ENCODE measurements around the gene VPS13D. TPM values are rescaled to one million over a fixed set of nuclear protein-coding genes. Genes with fewer than 3 reads are reported as not detected.

The VPS13D gene
- polyA plus RNA-seq, 1 of the 3 experiments (the other 2 are of a cell fraction) = 15.0 TPM

DNA sequence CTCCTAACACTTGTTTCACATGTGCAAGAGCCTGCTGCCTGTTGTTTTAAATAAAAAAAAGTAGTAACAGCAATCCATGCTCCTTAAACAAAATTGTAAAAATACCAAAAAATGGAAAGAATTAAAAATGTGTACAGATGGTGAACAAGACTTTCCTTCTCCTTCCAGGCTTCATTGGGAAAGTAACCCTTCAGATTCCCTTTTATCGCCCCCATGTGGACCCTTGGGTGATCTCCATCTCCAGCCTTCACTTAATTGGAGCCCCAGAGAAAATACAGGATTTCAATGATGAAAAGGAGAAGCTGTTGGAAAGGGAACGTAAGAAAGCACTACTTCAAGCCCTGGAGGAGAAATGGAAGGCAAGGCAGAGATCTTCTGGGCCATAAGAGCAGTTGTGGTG lies 14.2 kb downstream of the VPS13D start:
- Histone ChIP-seq H3K4me1 (ENCODE audit: control insufficient read depth in 1 of 2, insufficient read depth in 2 of 2, low read depth in 1 of 2, low read length in 1 of 2) (no peaks in the 10 kb centered on the region), H3F3A (replicated peaks; ENCODE audit: insufficient read depth) (no peaks in the 10 kb centered on the region), H2AFZ (ENCODE audit: low read depth) (no peak overlapping the region), H3K9ac (no peak overlapping the region), H3K9me2 (no peaks in the 10 kb centered on the region), H3K27me3 (ENCODE audit: insufficient read depth) (no peaks in the 10 kb centered on the region), H3K9me3 (no peaks in the 10 kb centered on the region), H3K4me3 (ENCODE audit: low read depth in 2 of 2, low read length in 1 of 2) (no peak overlapping the region), H3K27ac (ENCODE audit: low read depth in 2 of 2, low read length in 1 of 2) (no peak overlapping the region), H3K36me3 (replicated peaks in 1 of 2; ENCODE audit: control insufficient read depth in 1 of 2, insufficient read depth in 2 of 2, low read length in 1 of 2) (peaks cover 20 to 41% of the 10 kb centered on the region in 2 experiments), H3K4me2 (no peak overlapping the region), H4K20me1 (ENCODE audit: insufficient read depth) (no peaks in the 10 kb centered on the region), H3K79me2 (ENCODE audit: insufficient read depth) (peaks cover 6% of the 10 kb centered on the region; the same call in 1 of the 2 replicates)
- POLR2A ChIA-PET = no interaction called here
- WGBS (ENCODE audit: low lambda C conversion rate) = 83% methylated on average over 2 of the region's 2 CpGs
- CTCF ChIA-PET = interaction anchor here (0.8 to 2.8 kb wide), 4 partner anchors 10 to 119 kb away, joined by 3 to 8 read pairs (median 6); no protein-coding TSS in a partner anchor
- TF ChIP-seq RAD21 (IDR thresholded peaks at IDR 0.05; ENCODE audit: low read length) (peak; percentile 12; the same call in 1 of the 2 replicates), NFIC (IDR thresholded peaks at IDR 0.05; ENCODE audit: borderline replicate concordance) (no peak), ZBTB33 (IDR thresholded peaks at IDR 0.05; ENCODE audit: borderline replicate concordance, low read depth) (no peak), CTCF (IDR thresholded peaks at IDR 0.05) (peak; percentile 57)
- DNase-seq = peak; percentile 37

GRCh38 chr1:12244585-12244984 lies 14.8 kb downstream of the VPS13D start:
- H3K79me2 ChIP-seq (ENCODE audit: insufficient read depth) = peaks cover 6% of the 10 kb centered on the region; the same call in 1 of the 2 replicates
- DNase-seq = no peak
- H3K9me2 ChIP-seq = no peaks in the 10 kb centered on the region
- no peaks in the 10 kb centered on the region for H3F3A ChIP-seq (replicated peaks; ENCODE audit: insufficient read depth)
- POLR2A ChIA-PET = no interaction called here
- no peaks in the 10 kb centered on the region for H4K20me1 ChIP-seq (ENCODE audit: insufficient read depth)
- H3K9ac ChIP-seq = no peak overlapping the region
- TF ChIP-seq TAF1 (IDR thresholded peaks at IDR 0.05; ENCODE audit: borderline replicate concordance, low read depth, low read length) = no peak
- no peak for TF ChIP-seq RFX5 (IDR thresholded peaks at IDR 0.05; ENCODE audit: low read length)
- TF ChIP-seq ELF1 (IDR thresholded peaks at IDR 0.05) = no peak
- TF ChIP-seq MEF2A (IDR thresholded peaks at IDR 0.05; ENCODE audit: borderline replicate concordance, low read depth) = no peak
- no peak for TF ChIP-seq PBX3 (IDR thresholded peaks at IDR 0.05)
- no peak for TF ChIP-seq EZH2phosphoT487 (IDR thresholded peaks at IDR 0.05; ENCODE audit: borderline replicate concordance, low read depth)
- no peak overlapping the region for H2AFZ ChIP-seq (ENCODE audit: low read depth)
- CTCF ChIA-PET = interaction anchor here (0.8 to 2.8 kb wide), 3 partner anchors 10 to 120 kb away, joined by 3 to 8 read pairs (median 7); no protein-coding TSS in a partner anchor
- H3K4me1 ChIP-seq (ENCODE audit: control insufficient read depth in 1 of 2, insufficient read depth in 2 of 2, low read depth in 1 of 2, low read length in 1 of 2) = no peaks in the 10 kb centered on the region
- 100% methylated on average over 5 of the region's 5 CpGs for WGBS (ENCODE audit: low lambda C conversion rate)
- H3K9me3 ChIP-seq = no peaks in the 10 kb centered on the region
- H3K27ac ChIP-seq (ENCODE audit: low read depth in 2 of 2, low read length in 1 of 2) = no peak overlapping the region
- H3K36me3 ChIP-seq (replicated peaks in 1 of 2; ENCODE audit: control insufficient read depth in 1 of 2, insufficient read depth in 2 of 2, low read length in 1 of 2) = peaks cover 25 to 44% of the 10 kb centered on the region in 2 experiments
- H3K27me3 ChIP-seq (ENCODE audit: insufficient read depth) = no peaks in the 10 kb centered on the region
- no peak overlapping the region for H3K4me3 ChIP-seq (ENCODE audit: low read depth in 2 of 2, low read length in 1 of 2)
- H3K4me2 ChIP-seq = no peak overlapping the region

All from SK-N-SH (cell line).